ENCODE measurements around the gene DYRK4. TPM values are rescaled to one million over a fixed set of nuclear protein-coding genes. Genes with fewer than 3 reads are reported as not detected.

DYRK4 gene
- total and polyA plus RNA-seq, 7 experiments from 2014 or later: 9.8 to 50.9 (median 24.4) TPM

DNA sequence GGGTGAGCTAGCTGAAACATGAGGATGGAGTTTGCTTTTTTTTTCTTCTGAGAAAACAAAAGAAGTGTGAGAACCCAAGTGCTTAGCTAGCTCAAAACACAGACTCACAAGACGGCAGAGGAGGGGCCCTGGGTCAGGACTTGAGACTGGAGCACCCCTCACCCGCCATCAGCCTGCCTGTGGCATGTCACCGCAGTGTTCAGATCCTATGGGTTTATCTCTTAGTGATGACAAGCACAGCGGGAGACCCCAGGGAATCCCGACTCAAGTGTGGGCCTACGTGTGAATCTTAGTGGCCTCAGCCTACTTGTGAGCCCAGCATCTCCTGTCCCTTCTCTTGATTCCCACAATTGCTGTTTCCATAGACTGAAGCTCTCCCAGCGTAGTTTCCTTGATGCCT lies 22.9 kb downstream of the DYRK4 start:
- POLR2A ChIA-PET: no interaction called here

DNA sequence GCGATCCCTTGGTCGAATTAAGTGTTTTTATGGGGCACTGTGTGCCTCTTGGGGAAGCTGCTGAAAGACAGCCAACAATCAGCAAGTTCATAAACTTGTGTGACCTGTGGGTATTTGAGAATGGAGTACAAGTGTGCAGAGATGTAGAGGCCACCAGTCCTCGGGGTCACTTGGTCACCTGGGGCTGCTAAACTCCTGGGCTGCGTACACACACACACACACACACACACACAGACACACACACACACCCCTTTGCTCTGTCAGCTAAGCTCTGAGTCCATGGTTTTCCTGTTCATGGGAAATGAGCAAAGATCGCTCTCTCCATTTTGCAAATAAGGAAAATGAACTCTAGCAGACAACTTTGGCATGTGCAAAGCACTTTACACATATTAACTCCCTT lies 24.5 kb downstream of the DYRK4 start:
- Mint-ChIP-seq H3K4me1 (no peaks in the 10 kb centered on the region), H3K9me3 (peaks cover 0 to 3% (median 0%) of the 10 kb centered on the region in 11 donors), H3K27ac (no peak overlapping the region), H3K36me3 (no peaks in the 10 kb centered on the region), H3K4me3 (no peak overlapping the region), H3K27me3 (peaks cover 2 to 26% (median 15%) of the 10 kb centered on the region in 5 donors)
- ATAC-seq: no peak
- CTCF ChIA-PET: no interaction called here
- Histone ChIP-seq H3K4me3 (ENCODE audit: low read length) (no peak overlapping the region), H3K27ac (ENCODE audit: low read depth, low read length) (no peak overlapping the region), H3K4me1 (ENCODE audit: control insufficient read depth in 2 of 2, insufficient read depth in 2 of 2, low read length in 2 of 2) (no peaks in the 10 kb centered on the region), H3K9me3 (ENCODE audit: control insufficient read depth in 2 of 3, low read length in 3 of 3) (no peaks in the 10 kb centered on the region), H3K27me3 (ENCODE audit: control insufficient read depth in 2 of 2, insufficient read depth in 2 of 2, low read length in 2 of 2) (no peaks in the 10 kb centered on the region), H3K36me3 (ENCODE audit: control insufficient read depth in 2 of 3, insufficient read depth in 3 of 3, low read length in 3 of 3) (no peaks in the 10 kb centered on the region)
- intact Hi-C loops (cut with micrococcal nuclease): no loop called here
- POLR2A ChIA-PET: no interaction called here
- no peak for DNase-seq

More for the DNA sequence above, 22.9 kb downstream of the DYRK4 start:
- no peak overlapping the region for H3K4me3 Mint-ChIP-seq
- CTCF ChIA-PET: no interaction called here
- Histone ChIP-seq H3K36me3 (ENCODE audit: control insufficient read depth in 2 of 3, insufficient read depth in 3 of 3, low read length in 3 of 3) (no peaks in the 10 kb centered on the region), H3K4me1 (ENCODE audit: control insufficient read depth in 2 of 2, insufficient read depth in 2 of 2, low read length in 2 of 2) (no peaks in the 10 kb centered on the region), H3K4me3 (ENCODE audit: low read length) (no peak overlapping the region), H3K9me3 (ENCODE audit: control insufficient read depth in 2 of 3, low read length in 3 of 3) (no peaks in the 10 kb centered on the region), H3K27me3 (ENCODE audit: control insufficient read depth in 2 of 2, insufficient read depth in 2 of 2, low read length in 2 of 2) (no peaks in the 10 kb centered on the region), H3K27ac (ENCODE audit: low read depth, low read length) (no peak overlapping the region)
- peaks cover 2 to 26% (median 22%) of the 10 kb centered on the region in 5 donors for H3K27me3 Mint-ChIP-seq
- peaks cover 0 to 3% (median 0%) of the 10 kb centered on the region in 11 donors for H3K9me3 Mint-ChIP-seq
- ATAC-seq: no peak
- H3K4me1 Mint-ChIP-seq: no peaks in the 10 kb centered on the region
- intact Hi-C loops (cut with micrococcal nuclease): no loop called here
- no peak for DNase-seq
- H3K36me3 Mint-ChIP-seq: no peaks in the 10 kb centered on the region
- H3K27ac Mint-ChIP-seq: no peak overlapping the region

GRCh38 chr12:4587108-4587507 lies 25.1 kb downstream of the DYRK4 start:
- intact Hi-C loops (cut with micrococcal nuclease): no loop called here
- Histone ChIP-seq H3K36me3 (ENCODE audit: control insufficient read depth in 2 of 3, insufficient read depth in 3 of 3, low read length in 3 of 3) (no peaks in the 10 kb centered on the region), H3K9me3 (ENCODE audit: control insufficient read depth in 2 of 3, low read length in 3 of 3) (no peaks in the 10 kb centered on the region), H3K4me3 (ENCODE audit: low read length) (no peak overlapping the region), H3K27ac (ENCODE audit: low read depth, low read length) (no peak overlapping the region), H3K4me1 (ENCODE audit: control insufficient read depth in 2 of 2, insufficient read depth in 2 of 2, low read length in 2 of 2) (no peaks in the 10 kb centered on the region), H3K27me3 (ENCODE audit: control insufficient read depth in 2 of 2, insufficient read depth in 2 of 2, low read length in 2 of 2) (no peaks in the 10 kb centered on the region)
- H3K27ac Mint-ChIP-seq: no peak overlapping the region
- CTCF ChIA-PET: no interaction called here
- H3K4me1 Mint-ChIP-seq: no peaks in the 10 kb centered on the region
- ATAC-seq (no peak), DNase-seq (no peak)
- H3K27me3 Mint-ChIP-seq: peaks cover 4 to 26% (median 15%) of the 10 kb centered on the region in 5 donors
- POLR2A ChIA-PET: no interaction called here
- H3K36me3 Mint-ChIP-seq: no peaks in the 10 kb centered on the region
- no peak overlapping the region for H3K4me3 Mint-ChIP-seq
- peaks cover 0 to 3% (median 0%) of the 10 kb centered on the region in 11 donors for H3K9me3 Mint-ChIP-seq

DNA sequence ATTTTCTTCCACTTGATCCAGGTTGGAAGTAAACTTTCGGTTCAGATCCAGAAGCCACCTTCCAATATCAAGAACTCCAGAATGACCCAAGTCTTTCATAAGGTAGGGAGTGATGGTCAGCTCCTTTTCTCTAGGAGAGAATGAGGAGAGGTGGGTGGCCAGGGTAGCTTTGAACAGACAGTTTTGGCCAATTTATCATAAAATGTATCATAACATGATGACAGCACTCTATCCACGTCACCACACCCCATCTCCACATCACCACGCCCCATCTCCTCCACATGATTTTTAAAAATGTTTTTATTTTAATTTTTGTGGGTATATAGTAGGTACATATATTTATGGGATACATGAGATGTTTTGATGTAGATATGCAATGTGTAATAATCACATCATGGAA lies 26.9 kb downstream of the DYRK4 start:
- no peaks in the 10 kb centered on the region for H3K36me3 Mint-ChIP-seq
- Histone ChIP-seq H3K4me1 (ENCODE audit: control insufficient read depth in 2 of 2, insufficient read depth in 2 of 2, low read length in 2 of 2) (no peaks in the 10 kb centered on the region), H3K27me3 (ENCODE audit: control insufficient read depth in 2 of 2, insufficient read depth in 2 of 2, low read length in 2 of 2) (no peaks in the 10 kb centered on the region), H3K9me3 (ENCODE audit: control insufficient read depth in 2 of 3, low read length in 3 of 3) (no peaks in the 10 kb centered on the region), H3K36me3 (ENCODE audit: control insufficient read depth in 2 of 3, insufficient read depth in 3 of 3, low read length in 3 of 3) (no peaks in the 10 kb centered on the region), H3K27ac (ENCODE audit: low read depth, low read length) (no peak overlapping the region), H3K4me3 (ENCODE audit: low read length) (no peak overlapping the region)
- no peak overlapping the region for H3K27ac Mint-ChIP-seq
- peaks cover 0 to 1% (median 0%) of the 10 kb centered on the region in 7 donors for H3K4me1 Mint-ChIP-seq
- H3K4me3 Mint-ChIP-seq: no peak overlapping the region
- H3K27me3 Mint-ChIP-seq: peaks cover 12 to 23% (median 13%) of the 10 kb centered on the region in 5 donors
- DNase-seq: no peak
- POLR2A ChIA-PET: no interaction called here
- H3K9me3 Mint-ChIP-seq: peaks cover 0 to 3% (median 0%) of the 10 kb centered on the region in 11 donors
- CTCF ChIA-PET: interaction anchor here (0.7 kb wide), 1 partner anchor 170 kb away, joined by 4 read pairs; no protein-coding TSS in a partner anchor
- intact Hi-C loops (cut with micrococcal nuclease): no loop called here
- ATAC-seq: no peak

GRCh38 chr12:4589941-4590340 lies 27.9 kb downstream of the DYRK4 start:
- no peaks in the 10 kb centered on the region for H3K36me3 Mint-ChIP-seq
- H3K4me1 Mint-ChIP-seq: peaks cover 0 to 1% (median 0%) of the 10 kb centered on the region in 7 donors
- Histone ChIP-seq H3K27me3 (ENCODE audit: control insufficient read depth in 2 of 2, insufficient read depth in 2 of 2, low read length in 2 of 2) (no peaks in the 10 kb centered on the region), H3K9me3 (ENCODE audit: control insufficient read depth in 2 of 3, low read length in 3 of 3) (no peaks in the 10 kb centered on the region), H3K4me1 (ENCODE audit: control insufficient read depth in 2 of 2, insufficient read depth in 2 of 2, low read length in 2 of 2) (no peaks in the 10 kb centered on the region), H3K27ac (ENCODE audit: low read depth, low read length) (no peak overlapping the region), H3K4me3 (ENCODE audit: low read length) (no peak overlapping the region), H3K36me3 (ENCODE audit: control insufficient read depth in 2 of 3, insufficient read depth in 3 of 3, low read length in 3 of 3) (no peaks in the 10 kb centered on the region)
- peaks cover 8 to 18% (median 12%) of the 10 kb centered on the region in 5 donors for H3K27me3 Mint-ChIP-seq
- ChIA-PET CTCF (interaction anchor here (1.9 kb wide), 1 partner anchor 168 kb away, joined by 7 read pairs; no protein-coding TSS in a partner anchor), POLR2A (no interaction called here)
- DNase-seq: no peak
- H3K9me3 Mint-ChIP-seq: peaks cover 0 to 3% (median 0%) of the 10 kb centered on the region in 11 donors
- H3K27ac Mint-ChIP-seq: no peak overlapping the region
- no peak overlapping the region for H3K4me3 Mint-ChIP-seq
- intact Hi-C loops (cut with micrococcal nuclease): no loop called here
- ATAC-seq: no peak

DNA sequence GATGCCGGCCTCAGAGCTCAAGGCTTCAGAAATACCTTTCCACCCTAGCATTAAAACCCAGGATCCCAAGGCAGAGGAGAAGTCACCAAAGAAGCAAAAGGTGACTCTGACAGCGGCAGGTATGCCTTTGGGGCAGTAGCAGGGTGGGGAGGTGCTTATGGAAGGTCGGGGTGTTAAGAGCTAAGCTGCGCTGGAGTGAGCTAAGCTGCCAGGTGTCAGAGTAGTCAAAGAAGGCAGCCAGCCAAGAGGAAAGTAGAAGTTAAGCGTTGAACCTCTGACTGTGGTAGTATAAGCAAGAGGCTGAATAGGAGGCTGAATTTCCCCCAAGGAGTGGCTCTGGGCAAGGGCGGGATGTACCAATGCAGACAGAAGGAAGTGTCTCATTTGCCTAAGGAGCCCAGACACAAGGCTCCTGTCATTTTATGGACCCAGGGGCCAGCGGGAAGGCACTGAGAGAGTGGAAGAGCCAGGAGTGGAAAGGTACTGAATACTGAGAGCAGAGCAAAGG lies 29.2 kb downstream of the DYRK4 start:
- Histone ChIP-seq H3K4me1 (ENCODE audit: control insufficient read depth in 2 of 2, insufficient read depth in 2 of 2, low read length in 2 of 2) (no peaks in the 10 kb centered on the region), H3K4me3 (ENCODE audit: low read length) (no peak overlapping the region), H3K27ac (ENCODE audit: low read depth, low read length) (no peak overlapping the region), H3K27me3 (ENCODE audit: control insufficient read depth in 2 of 2, insufficient read depth in 2 of 2, low read length in 2 of 2) (no peaks in the 10 kb centered on the region), H3K36me3 (ENCODE audit: control insufficient read depth in 2 of 3, insufficient read depth in 3 of 3, low read length in 3 of 3) (no peaks in the 10 kb centered on the region), H3K9me3 (ENCODE audit: control insufficient read depth in 2 of 3, low read length in 3 of 3) (no peaks in the 10 kb centered on the region)
- Mint-ChIP-seq H3K27me3 (peaks cover 8 to 18% (median 12%) of the 10 kb centered on the region in 5 donors), H3K27ac (peak overlapping the region in 1 of 9 donors; percentile 23), H3K4me3 (no peak overlapping the region), H3K36me3 (no peaks in the 10 kb centered on the region), H3K9me3 (peaks cover 0 to 3% (median 0%) of the 10 kb centered on the region in 11 donors), H3K4me1 (peaks cover 0 to 1% (median 0%) of the 10 kb centered on the region in 7 donors)
- CTCF ChIA-PET: interaction anchor here (1.2 to 1.9 kb wide), 2 partner anchors 10 to 167 kb away, joined by 3 to 7 read pairs; no protein-coding TSS in a partner anchor
- intact Hi-C loops (cut with micrococcal nuclease): no loop called here
- POLR2A ChIA-PET: no interaction called here
- DNase-seq (no peak), ATAC-seq (no peak)

DNA sequence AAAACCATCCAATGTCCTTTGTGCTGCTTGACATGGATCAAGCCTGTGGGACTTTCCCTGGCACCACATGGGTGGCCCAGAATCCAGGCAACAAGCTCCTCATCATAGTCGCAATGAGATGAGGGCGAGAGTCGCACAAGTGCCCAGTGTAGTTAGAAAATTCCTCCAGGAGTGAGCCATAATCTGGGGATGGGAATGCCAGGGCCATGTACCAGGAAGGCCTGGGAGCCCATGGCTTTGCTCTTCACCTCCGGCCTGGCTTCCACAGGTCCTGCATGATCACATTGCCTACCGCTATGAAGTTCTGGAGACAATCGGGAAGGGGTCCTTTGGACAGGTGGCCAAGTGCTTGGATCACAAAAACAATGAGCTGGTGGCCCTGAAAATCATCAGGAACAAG lies 33.9 kb downstream of the DYRK4 start:
- ATAC-seq: no peak
- CTCF ChIA-PET: no interaction called here

More for the DNA sequence above, 33.9 kb downstream of the DYRK4 start:
- Mint-ChIP-seq H3K4me3 (no peak overlapping the region), H3K27me3 (peaks cover 0 to 18% (median 4%) of the 10 kb centered on the region in 5 donors), H3K4me1 (peaks cover 0 to 1% (median 0%) of the 10 kb centered on the region in 7 donors), H3K27ac (no peak overlapping the region), H3K36me3 (no peaks in the 10 kb centered on the region), H3K9me3 (no peaks in the 10 kb centered on the region)
- Histone ChIP-seq H3K9me3 (ENCODE audit: control insufficient read depth in 2 of 3, low read length in 3 of 3) (no peaks in the 10 kb centered on the region), H3K4me1 (ENCODE audit: control insufficient read depth in 2 of 2, insufficient read depth in 2 of 2, low read length in 2 of 2) (no peaks in the 10 kb centered on the region), H3K36me3 (ENCODE audit: control insufficient read depth in 2 of 3, insufficient read depth in 3 of 3, low read length in 3 of 3) (no peaks in the 10 kb centered on the region), H3K27ac (ENCODE audit: low read depth, low read length) (no peak overlapping the region), H3K27me3 (ENCODE audit: control insufficient read depth in 2 of 2, insufficient read depth in 2 of 2, low read length in 2 of 2) (no peaks in the 10 kb centered on the region), H3K4me3 (ENCODE audit: low read length) (no peak overlapping the region)
- DNase-seq: no peak
- POLR2A ChIA-PET: interaction anchor here (0.6 kb wide), 1 partner anchor 10 kb away, joined by 3 read pairs; no protein-coding TSS in a partner anchor
- intact Hi-C loops (cut with micrococcal nuclease): no loop called here
